CD4-positive, CD25-positive, alpha-beta regulatory T cell (primary cell): Measurements from ENCODE around the gene NIM1K. TPM values are rescaled to one million over a fixed set of nuclear protein-coding genes. Genes with fewer than 3 reads are reported as not detected.
"Not testable (repeated sequence)": the region's sequence is repeated elsewhere in the genome, so short reads cannot be mapped to it uniquely, and the experiment has no call there.

ENCODE experiments used
- ATAC-seq, 2 donors: fragments of 150-1000 bp; cut with Tn5 transposase; one replicate each; pipeline ENCODE4 v1.10.0; 2021; ENCODE audit warnings: low read depth in 2 of 2, moderate number of reproducible peaks in 2 of 2, moderate library complexity in 1 of 2
- DNase-seq, 3 donors: peaks; one replicate each; pipeline versions ENCODE4 v3.0.0 to v3.0.0-alpha.2; 2012 to 2022; ENCODE audit warnings: mixed read lengths in 1 of 3
- H3K27ac ChIP-seq: one replicate; pipeline ENCODE4 v1.7.0; 2013; ENCODE audit warnings: mild to moderate bottlenecking, low read length; ENCODE audit not compliant: insufficient read depth, poor library complexity, severe bottlenecking
- H3K27me3 ChIP-seq: one replicate; pipeline ENCODE4 v1.7.0; 2013; ENCODE audit warnings: low read length; ENCODE audit not compliant: control insufficient read depth, insufficient read depth
- H3K36me3 ChIP-seq: one replicate; pipeline ENCODE4 v1.7.0; 2013; ENCODE audit warnings: mild to moderate bottlenecking, low read length, moderate library complexity; ENCODE audit not compliant: control insufficient read depth, insufficient read depth
- H3K4me1 ChIP-seq: 2 replicates; pipeline ENCODE4 v1.7.0; 2013; ENCODE audit warnings: mild to moderate bottlenecking, low read length; ENCODE audit not compliant: insufficient read depth, control insufficient read depth, poor library complexity, severe bottlenecking
- H3K4me3 ChIP-seq: one replicate; pipeline ENCODE4 v1.7.0; 2013; ENCODE audit warnings: low read depth, mild to moderate bottlenecking, low read length, moderate library complexity
- H3K9me3 ChIP-seq, 2 experiments: 1 replicate in 1 of 2; 2 replicates in 1 of 2; pipeline ENCODE4 v1.7.0; 2013; ENCODE audit warnings: low read length in 2 of 2, mild to moderate bottlenecking in 1 of 2, moderate library complexity in 1 of 2; ENCODE audit not compliant: control insufficient read depth in 2 of 2
- H3K27ac Mint-ChIP-seq, 3 donors: one replicate each; pipeline ENCODE4 v1.8.0; 2020 to 2022; ENCODE audit warnings: mild to moderate bottlenecking in 3 of 3, mixed read lengths in 3 of 3, moderate library complexity in 2 of 3
- H3K27me3 Mint-ChIP-seq: one replicate; pipeline ENCODE4 v1.8.0; 2022; ENCODE audit warnings: mild to moderate bottlenecking, mixed read lengths
- H3K36me3 Mint-ChIP-seq: one replicate; pipeline ENCODE4 v1.8.0; 2020; ENCODE audit warnings: mixed read lengths
- H3K4me1 Mint-ChIP-seq, 4 donors: one replicate each; pipeline ENCODE4 v1.8.0; 2020 to 2022; ENCODE audit warnings: mixed read lengths in 4 of 4, mild to moderate bottlenecking in 1 of 4
- H3K4me3 Mint-ChIP-seq, 4 donors: one replicate each; pipeline ENCODE4 v1.8.0; 2020 to 2022; ENCODE audit warnings: mild to moderate bottlenecking in 4 of 4, mixed read lengths in 4 of 4, moderate library complexity in 3 of 4
- H3K9me3 Mint-ChIP-seq, 7 donors: one replicate each; pipeline ENCODE4 v1.8.0; 2020 to 2022; ENCODE audit warnings: mixed read lengths in 7 of 7, mild to moderate bottlenecking in 3 of 7, moderate library complexity in 2 of 7
- polyA plus RNA-seq, 4 donors: library from polyadenylated mRNA; unstranded; fragments of 300-500 nt; fragmentation: Illumina TruSeq; gene quantifications; one replicate each; pipeline ENCODE4 v1.2.3, GENCODE V29; 2021
- total RNA-seq: library from RNA; stranded (reverse); gene quantifications from one replicate; pipeline ENCODE4 v1.2.3, GENCODE V29; 2022

The NIM1K gene
- total and polyA plus RNA-seq, 5 donors from 2014 or later, result 0.16 to 0.67 (median 0.26) TPM; not detected in 2

GRCh38 chr5:43251754-43252153 lies 59.7 kb downstream of the NIM1K start:
- peaks cover 2% of the 10 kb centered on the region for H3K27me3 ChIP-seq
- no peak for ATAC-seq

GRCh38 chr5:43255704-43256103 lies 63.7 kb downstream of the NIM1K start:
- Mint-ChIP-seq H3K36me3 (no peaks in the 10 kb centered on the region), H3K9me3 (peaks cover 0 to 6% (median 0%) of the 10 kb centered on the region in 7 donors), H3K4me3 (no peak overlapping the region), H3K4me1 (peaks cover 0 to 6% (median 3%) of the 10 kb centered on the region in 4 donors), H3K27ac (no peak overlapping the region), H3K27me3 (peaks cover 20% of the 10 kb centered on the region)
- H3K27me3 ChIP-seq, result peaks cover 2% of the 10 kb centered on the region
- no peaks in the 10 kb centered on the region for H3K4me1 ChIP-seq
- no peaks in the 10 kb centered on the region for H3K9me3 ChIP-seq
- DNase-seq (no peak), ATAC-seq (no peak)
- no peak overlapping the region for H3K4me3 ChIP-seq
- H3K36me3 ChIP-seq, result no peaks in the 10 kb centered on the region
- no peak overlapping the region for H3K27ac ChIP-seq

More at GRCh38 chr5:43251754-43252153, 59.7 kb downstream of the NIM1K start:
- Histone ChIP-seq H3K9me3 (no peaks in the 10 kb centered on the region), H3K36me3 (no peaks in the 10 kb centered on the region), H3K27ac (no peak overlapping the region), H3K4me3 (no peak overlapping the region), H3K4me1 (no peaks in the 10 kb centered on the region)
- Mint-ChIP-seq H3K9me3 (peaks cover 0 to 2% (median 0%) of the 10 kb centered on the region in 7 donors), H3K27me3 (peaks cover 7% of the 10 kb centered on the region), H3K27ac (no peak overlapping the region), H3K4me1 (peaks cover 0 to 7% (median 2%) of the 10 kb centered on the region in 4 donors), H3K36me3 (peaks cover 3% of the 10 kb centered on the region), H3K4me3 (no peak overlapping the region)
- no peak for DNase-seq

- Histone ChIP-seq H3K27me3 (peaks cover 2% of the 10 kb centered on the region), H3K4me1 (no peaks in the 10 kb centered on the region), H3K27ac (no peak overlapping the region), H3K9me3 (no peaks in the 10 kb centered on the region), H3K36me3 (no peaks in the 10 kb centered on the region), H3K4me3 (no peak overlapping the region)
- no peak for DNase-seq
- no peak overlapping the region for H3K27ac Mint-ChIP-seq
- H3K9me3 Mint-ChIP-seq, result peaks cover 0 to 6% (median 0%) of the 10 kb centered on the region in 7 donors
- no peak for ATAC-seq
- no peaks in the 10 kb centered on the region for H3K36me3 Mint-ChIP-seq
- H3K4me1 Mint-ChIP-seq, result peaks cover 0 to 6% (median 3%) of the 10 kb centered on the region in 4 donors
- no peak overlapping the region for H3K4me3 Mint-ChIP-seq
- H3K27me3 Mint-ChIP-seq, result peaks cover 20% of the 10 kb centered on the region
Observed at GRCh38 chr5:43256261-43256966, 64.4 kb downstream of the NIM1K start.

- Histone ChIP-seq H3K4me1 (no peaks in the 10 kb centered on the region), H3K27me3 (peaks cover 2% of the 10 kb centered on the region), H3K9me3 (no peaks in the 10 kb centered on the region), H3K27ac (no peak overlapping the region), H3K4me3 (no peak overlapping the region), H3K36me3 (no peaks in the 10 kb centered on the region)
- Mint-ChIP-seq H3K4me1 (peaks cover 0 to 6% (median 3%) of the 10 kb centered on the region in 4 donors), H3K4me3 (no peak overlapping the region), H3K9me3 (peaks cover 0 to 12% (median 0%) of the 10 kb centered on the region in 7 donors), H3K27me3 (peaks cover 29% of the 10 kb centered on the region), H3K27ac (no peak overlapping the region), H3K36me3 (no peaks in the 10 kb centered on the region)
- DNase-seq, result no peak
- no peak for ATAC-seq
Observed at GRCh38 chr5:43258116-43258515, 66.1 kb downstream of the NIM1K start.

DNA sequence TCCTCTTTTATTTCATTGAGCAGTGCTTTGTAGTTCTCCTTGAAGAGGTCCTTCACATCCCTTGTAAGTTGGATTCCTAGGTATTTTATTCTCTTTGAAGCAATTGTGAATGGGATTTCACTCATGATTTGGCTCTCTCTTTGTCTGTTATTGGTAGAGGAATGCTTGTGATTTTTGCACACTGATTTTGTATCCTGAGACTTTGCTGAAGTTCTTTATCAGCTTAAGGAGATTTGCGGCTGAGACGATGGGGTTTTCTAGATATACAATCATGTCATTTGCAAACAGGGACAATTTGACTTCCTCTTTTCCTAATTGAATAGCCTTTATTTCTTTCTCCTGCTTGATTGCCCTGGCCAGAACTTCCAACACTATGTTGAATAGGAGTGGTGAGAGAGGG lies 70.2 kb downstream of the NIM1K start:
- H3K27ac ChIP-seq, H3K27me3 ChIP-seq, H3K4me3 ChIP-seq, H3K4me1 ChIP-seq, DNase-seq, H3K9me3 ChIP-seq, H3K4me3 Mint-ChIP-seq, H3K36me3 ChIP-seq, H3K36me3 Mint-ChIP-seq, H3K27ac Mint-ChIP-seq, ATAC-seq: not testable (repeated sequence)
- Mint-ChIP-seq H3K9me3 (peaks cover 2 to 12% (median 8%) of the 10 kb centered on the region in 7 donors), H3K4me1 (peaks cover 3 to 13% (median 5%) of the 10 kb centered on the region in 4 donors), H3K27me3 (peaks cover 32% of the 10 kb centered on the region)

GRCh38 chr5:43268188-43268820 lies 76.3 kb downstream of the NIM1K start:
- Histone ChIP-seq H3K27ac (no peak overlapping the region), H3K4me1 (no peaks in the 10 kb centered on the region), H3K4me3 (no peak overlapping the region), H3K27me3 (peaks cover 6% of the 10 kb centered on the region), H3K9me3 (no peaks in the 10 kb centered on the region), H3K36me3 (no peaks in the 10 kb centered on the region)
- Mint-ChIP-seq H3K4me3 (no peak overlapping the region), H3K27me3 (peaks cover 43% of the 10 kb centered on the region), H3K4me1 (peaks cover 0 to 10% (median 5%) of the 10 kb centered on the region in 4 donors), H3K27ac (no peak overlapping the region), H3K36me3 (no peaks in the 10 kb centered on the region), H3K9me3 (peaks cover 2 to 14% (median 8%) of the 10 kb centered on the region in 7 donors)
- DNase-seq (no peak), ATAC-seq (no peak)

DNA sequence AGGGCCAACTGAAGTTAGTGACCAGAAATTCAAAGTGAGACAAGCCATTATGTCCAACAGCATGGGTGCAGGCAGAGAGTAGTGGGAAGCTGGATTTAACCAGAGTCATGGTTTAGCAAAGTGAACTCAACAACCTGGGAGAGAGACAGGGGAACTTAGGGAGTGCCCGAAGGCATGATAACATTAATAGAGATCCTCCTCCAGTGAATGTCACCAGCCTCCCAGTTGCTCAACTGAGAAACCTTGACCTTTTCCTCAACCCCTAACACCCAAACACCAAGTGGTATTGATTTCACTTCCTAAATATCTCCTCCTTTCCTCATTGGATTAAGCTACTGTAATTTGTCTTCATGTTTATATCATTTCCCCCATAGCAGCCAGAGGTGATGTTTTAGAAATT lies 78.6 kb downstream of the NIM1K start:
- Histone ChIP-seq H3K4me3 (no peak overlapping the region), H3K4me1 (no peaks in the 10 kb centered on the region), H3K27me3 (peaks cover 6% of the 10 kb centered on the region), H3K9me3 (no peaks in the 10 kb centered on the region), H3K36me3 (no peaks in the 10 kb centered on the region), H3K27ac (no peak overlapping the region)
- H3K9me3 Mint-ChIP-seq, result peaks cover 0 to 14% (median 8%) of the 10 kb centered on the region in 7 donors
- DNase-seq, result no peak
- H3K4me3 Mint-ChIP-seq, result no peak overlapping the region
- H3K27me3 Mint-ChIP-seq, result peaks cover 33% of the 10 kb centered on the region
- no peak overlapping the region for H3K27ac Mint-ChIP-seq
- H3K36me3 Mint-ChIP-seq, result no peaks in the 10 kb centered on the region
- ATAC-seq, result no peak
- peaks cover 0 to 10% (median 5%) of the 10 kb centered on the region in 4 donors for H3K4me1 Mint-ChIP-seq
